NCI-H82 treated with DMSO at 0.1 percent for 48 hours (cell line): ENCODE measurements around the gene LOXL3.

ENCODE experiments used
- DNase-seq: peaks from one replicate; lab custom pipeline; 2025; ENCODE audit not compliant: unreplicated experiment; lab: John Stamatoyannopoulos, UW

The LOXL3 gene

GRCh38 chr2:74553892-74554819 is at the start of gene LOXL3, which contains the start of gene DOK1:
TSS of gene LOXL3 (minus strand) at chr2:74553942. CDS start at chr2:74552634, 1,308 bp downstream.
TSS of gene DOK1 (plus strand) at chr2:74554720. CDS start at chr2:74554755, 35 bp downstream.
- peak; percentile 53 for DNase-seq

DNA sequence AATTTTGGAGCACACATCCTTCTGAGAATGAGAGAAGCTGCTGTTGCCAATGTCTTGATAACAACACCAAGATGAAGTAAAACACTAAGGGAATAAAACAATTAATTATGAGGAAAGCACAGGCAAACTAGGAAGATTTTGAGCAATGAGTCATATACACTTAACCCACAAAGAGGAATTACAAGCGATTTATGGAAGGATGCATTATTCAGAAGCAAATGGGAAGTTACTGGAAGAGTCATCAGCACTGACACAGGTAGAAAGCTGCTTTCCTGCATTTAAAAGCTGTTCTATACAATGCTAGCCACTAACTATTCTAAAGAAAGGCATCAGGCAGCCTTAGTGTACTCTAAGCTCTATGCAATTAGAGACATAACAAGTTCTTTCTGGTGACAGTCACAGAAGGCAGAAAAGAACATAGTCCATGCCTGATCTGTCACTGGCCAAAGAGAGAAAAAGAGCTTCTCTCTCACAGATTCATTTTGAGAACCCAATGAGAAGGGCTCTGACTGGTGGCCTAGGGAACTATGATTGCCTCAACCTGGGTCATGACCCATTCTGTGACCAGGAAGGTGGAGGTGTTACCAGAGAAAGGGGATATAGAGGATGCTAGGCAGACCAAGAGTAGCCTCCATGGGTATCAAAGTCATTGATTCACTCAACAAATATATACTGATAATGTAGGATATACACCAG is 49.0 kb upstream of the LOXL3 start:
- DNase-seq: no peak

DNA sequence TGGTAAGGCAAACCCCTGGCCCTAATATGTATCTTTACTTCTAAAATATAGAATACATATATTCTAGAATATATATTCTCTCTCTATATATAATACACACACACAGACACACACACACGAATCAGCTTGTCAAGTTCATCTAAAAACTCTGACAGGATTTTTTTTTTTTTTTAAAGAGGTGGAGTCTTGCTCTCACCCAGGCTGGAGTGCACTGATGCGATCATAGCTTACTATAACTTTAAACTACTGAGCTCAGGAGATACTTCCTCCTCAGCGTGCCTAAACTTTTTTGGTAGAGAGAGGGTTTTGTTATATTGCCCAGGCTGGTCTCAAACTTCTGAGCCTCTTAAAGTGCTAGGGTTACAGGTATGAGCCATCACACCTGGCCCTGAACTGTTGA is 45.9 kb upstream of the LOXL3 start:
- no peak for DNase-seq

- DNase-seq: peak; percentile 85
Measured at GRCh38 chr2:74597410-74597809, 43.7 kb upstream of the LOXL3 start.

GRCh38 chr2:74596584-74596983 is 42.8 kb upstream of the LOXL3 start:
- no peak for DNase-seq

- DNase-seq: no peak
Measured at GRCh38 chr2:74593826-74594772, 40.4 kb upstream of the LOXL3 start.

GRCh38 chr2:74588664-74589063 is 34.9 kb upstream of the LOXL3 start:
- DNase-seq: no peak

DNA sequence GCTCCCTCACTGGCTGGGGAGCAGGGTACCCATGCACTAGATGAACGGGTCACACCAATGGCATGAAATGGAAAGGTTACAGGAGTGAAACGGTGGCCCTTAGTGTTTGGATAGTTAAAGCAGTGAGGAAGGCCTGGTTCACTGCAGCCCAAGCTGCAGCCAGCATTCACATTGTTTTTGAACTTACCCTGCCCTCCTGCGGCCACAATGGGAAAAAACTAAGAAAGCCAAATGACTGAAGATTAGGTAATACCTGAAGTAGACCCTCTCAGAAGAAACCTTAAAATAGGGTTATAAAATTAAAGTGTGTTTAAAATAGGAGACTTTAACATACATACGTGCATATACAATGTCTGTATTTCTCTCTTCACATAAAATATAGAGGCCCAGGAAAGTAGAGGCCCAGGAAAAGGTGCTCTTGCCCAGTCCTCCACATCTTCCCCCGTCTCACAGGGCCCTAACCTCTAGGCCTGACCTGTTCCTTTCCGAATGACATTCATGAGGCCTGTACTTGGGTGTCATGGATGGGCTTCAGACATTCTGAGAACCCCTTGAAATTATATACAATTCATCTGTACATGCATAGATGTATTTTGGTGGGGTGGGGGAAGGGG is 34.0 kb upstream of the LOXL3 start:
- peak; percentile 61 for DNase-seq

GRCh38 chr2:74585406-74586185 is 31.9 kb upstream of the LOXL3 start:
- no peak for DNase-seq

GRCh38 chr2:74584088-74584645 is 30.4 kb upstream of the LOXL3 start:
- DNase-seq: no peak

GRCh38 chr2:74583504-74583903 is 29.8 kb upstream of the LOXL3 start:
- no peak for DNase-seq

DNA sequence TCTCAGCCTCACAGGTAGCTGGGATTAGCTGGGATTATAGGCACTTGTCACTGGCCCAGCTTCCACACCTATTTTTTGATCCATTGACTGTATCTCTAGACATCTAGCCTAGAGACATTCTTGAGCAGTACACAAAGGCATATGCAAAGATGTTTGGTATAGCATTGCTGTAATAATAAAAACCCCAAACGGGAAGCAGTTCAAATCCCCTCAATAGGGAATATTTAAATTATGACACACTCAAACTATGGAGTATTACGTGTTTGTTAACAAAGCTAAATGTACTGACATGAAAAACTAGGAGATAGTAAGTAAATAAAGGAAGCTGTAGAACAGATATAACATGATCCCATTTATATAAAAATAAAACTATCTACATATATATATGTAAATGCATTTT is 28.4 kb upstream of the LOXL3 start:
- DNase-seq: no peak

DNA sequence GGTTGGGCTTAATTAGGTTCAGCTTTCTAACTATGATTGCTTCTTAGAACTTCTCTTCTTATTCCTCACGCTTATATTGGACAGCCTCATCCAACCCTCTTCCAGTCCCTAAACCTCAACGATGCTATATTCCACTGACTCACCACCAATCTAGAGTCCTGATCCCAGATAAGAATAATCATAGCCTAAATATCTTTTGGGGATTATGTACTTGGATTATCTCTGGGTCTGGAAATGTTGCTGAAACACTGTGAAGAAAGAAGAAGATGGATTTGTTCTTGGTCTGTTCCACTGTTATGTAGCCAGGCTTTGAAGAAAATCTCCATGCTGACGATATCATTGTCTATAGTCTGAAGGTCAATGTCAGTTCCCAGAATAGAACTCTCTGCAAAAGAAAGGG is 27.7 kb upstream of the LOXL3 start:
- no peak for DNase-seq

GRCh38 chr2:74578408-74578807 is 24.7 kb upstream of the LOXL3 start:
- DNase-seq: no peak

GRCh38 chr2:74577448-74577847 is 23.7 kb upstream of the LOXL3 start:
- no peak for DNase-seq

- DNase-seq: no peak
Measured at GRCh38 chr2:74576863-74577229, 23.1 kb upstream of the LOXL3 start.

GRCh38 chr2:74576211-74576862 is 22.6 kb upstream of the LOXL3 start:
- peak; percentile 51 for DNase-seq

GRCh38 chr2:74575320-74575719 is 21.6 kb upstream of the LOXL3 start:
- peak; percentile 45 for DNase-seq
